Upper lobe of right lung (tissue), 1 donor: ENCODE data around the gene CFAP54. TPM values are rescaled to one million over a fixed set of nuclear protein-coding genes. Genes with fewer than 3 reads are reported as not detected.

Experiments used
- ATAC-seq: fragments of 200-7000 bp; cut with Tn5 transposase; one replicate; pipeline ENCODE4 v1.9.1; 2020; ENCODE audit warnings: mild to moderate bottlenecking, moderate library complexity
- DNase-seq: peaks from one replicate; pipeline ENCODE4 v3.0.0-alpha.2; 2020
- H3K27ac ChIP-seq: fragments of 200-600 bp; one replicate; pipeline ENCODE4 v1.8.0; 2022
- H3K27me3 ChIP-seq: fragments of 200-600 bp; one replicate; pipeline ENCODE4 v1.8.0; 2022; ENCODE audit warnings: mild to moderate bottlenecking
- H3K36me3 ChIP-seq: fragments of 200-600 bp; one replicate; pipeline ENCODE4 v1.8.0; 2022
- H3K4me1 ChIP-seq: fragments of 200-600 bp; one replicate; pipeline ENCODE4 v1.8.0; 2022
- H3K4me3 ChIP-seq: fragments of 200-600 bp; one replicate; pipeline ENCODE4 v1.8.0; 2022; ENCODE audit warnings: mild to moderate bottlenecking
- H3K9me3 ChIP-seq: fragments of 200-600 bp; one replicate; pipeline ENCODE4 v1.8.0; 2022
- intact Hi-C: fragments of 100-400 bp; cut with DNase I; formaldehyde crosslinking; loops from one replicate; pipeline ENCODE4 v1.11.0; 2022
- total RNA-seq: library from RNA; stranded (reverse); fragmentation: NEBNext Ultra II Directional; extraction: Animal tissue kit (Norgen Biotek cat#: 25700); gene quantifications from one replicate; pipeline ENCODE4 v1.2.1, GENCODE V29; 2021
- TF ChIP-seq, protein P1 (sequence below): fragments of 200-600 bp; IDR thresholded peaks from one replicate; pipeline ENCODE4 v1.8.0; 2022; ENCODE audit warnings: antibody characterized with exemption
- donor health status: DM: no; HTN: yes; CAD: no; lungs with severe emphysema.

Gene CFAP54
- total RNA-seq, 1 donor from 2014 or later, result 0.75 TPM

- peak overlapping the region; percentile 97 for H3K4me3 ChIP-seq
- no peak overlapping the region for H3K27ac ChIP-seq
Measured at GRCh38 chr12:96908423-96908675, 419.0 kb downstream of the CFAP54 start.

DNA sequence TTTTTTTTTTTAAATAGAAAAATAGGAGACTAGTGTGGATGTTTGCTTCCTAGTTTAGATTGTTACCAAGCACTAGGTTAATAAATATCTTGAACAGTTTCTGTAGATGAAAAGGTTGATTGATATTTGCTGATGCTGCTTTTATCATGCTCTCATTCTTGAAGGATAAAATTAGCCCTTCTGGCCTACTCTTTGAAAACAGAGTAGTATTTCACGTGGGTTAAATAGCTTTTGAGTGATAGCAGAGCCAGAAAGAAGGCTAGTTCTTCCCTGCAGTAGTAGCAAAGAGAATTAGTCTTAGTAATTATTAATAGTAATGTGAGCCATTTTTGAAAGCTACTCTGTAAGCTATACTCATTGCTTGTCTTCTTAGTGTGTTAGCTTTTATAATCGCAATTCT, 422.9 kb downstream of the CFAP54 start:
- intact Hi-C loops, result no loop called here
- no peaks in the 10 kb centered on the region for H3K36me3 ChIP-seq
- H3K4me3 ChIP-seq, result no peak overlapping the region
- ATAC-seq (no peak), DNase-seq (no peak)
- H3K27me3 ChIP-seq, result no peaks in the 10 kb centered on the region
- no peak overlapping the region for H3K27ac ChIP-seq
- peaks cover 12% of the 10 kb centered on the region for H3K4me1 ChIP-seq
- TF ChIP-seq, protein P1, sequence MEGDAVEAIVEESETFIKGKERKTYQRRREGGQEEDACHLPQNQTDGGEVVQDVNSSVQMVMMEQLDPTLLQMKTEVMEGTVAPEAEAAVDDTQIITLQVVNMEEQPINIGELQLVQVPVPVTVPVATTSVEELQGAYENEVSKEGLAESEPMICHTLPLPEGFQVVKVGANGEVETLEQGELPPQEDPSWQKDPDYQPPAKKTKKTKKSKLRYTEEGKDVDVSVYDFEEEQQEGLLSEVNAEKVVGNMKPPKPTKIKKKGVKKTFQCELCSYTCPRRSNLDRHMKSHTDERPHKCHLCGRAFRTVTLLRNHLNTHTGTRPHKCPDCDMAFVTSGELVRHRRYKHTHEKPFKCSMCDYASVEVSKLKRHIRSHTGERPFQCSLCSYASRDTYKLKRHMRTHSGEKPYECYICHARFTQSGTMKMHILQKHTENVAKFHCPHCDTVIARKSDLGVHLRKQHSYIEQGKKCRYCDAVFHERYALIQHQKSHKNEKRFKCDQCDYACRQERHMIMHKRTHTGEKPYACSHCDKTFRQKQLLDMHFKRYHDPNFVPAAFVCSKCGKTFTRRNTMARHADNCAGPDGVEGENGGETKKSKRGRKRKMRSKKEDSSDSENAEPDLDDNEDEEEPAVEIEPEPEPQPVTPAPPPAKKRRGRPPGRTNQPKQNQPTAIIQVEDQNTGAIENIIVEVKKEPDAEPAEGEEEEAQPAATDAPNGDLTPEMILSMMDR, result no peak
- H3K9me3 ChIP-seq, result no peaks in the 10 kb centered on the region

More at GRCh38 chr12:96908423-96908675, 419.0 kb downstream of the CFAP54 start:
- H3K27me3 ChIP-seq, result no peaks in the 10 kb centered on the region
- no peaks in the 10 kb centered on the region for H3K9me3 ChIP-seq
- ATAC-seq (no peak), DNase-seq (no peak)
- TF ChIP-seq, protein P1, result no peak
- H3K4me1 ChIP-seq, result peaks cover 12% of the 10 kb centered on the region
- intact Hi-C loops, result no loop called here
- H3K36me3 ChIP-seq, result no peaks in the 10 kb centered on the region

DNA sequence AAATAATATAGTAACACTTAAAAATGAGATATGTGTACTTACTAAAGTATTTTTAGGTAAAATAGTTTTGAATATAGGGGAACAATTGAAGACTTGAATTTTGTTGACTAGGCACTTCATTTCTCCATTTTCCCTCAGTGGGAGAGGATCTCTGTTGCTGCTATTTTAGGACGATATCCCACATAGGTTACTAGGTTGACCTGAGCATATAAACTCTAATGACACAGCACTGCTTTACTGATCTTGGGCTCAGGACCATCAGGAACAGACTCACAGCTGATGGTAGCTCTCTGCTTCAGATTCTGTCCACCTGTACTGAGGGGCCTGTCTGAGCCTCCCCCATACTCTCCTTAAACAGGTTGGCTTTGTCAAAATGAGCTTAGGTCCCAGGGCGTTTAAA, 423.6 kb downstream of the CFAP54 start:
- no peak for ATAC-seq
- no peaks in the 10 kb centered on the region for H3K36me3 ChIP-seq
- intact Hi-C loops, result no loop called here

DNA sequence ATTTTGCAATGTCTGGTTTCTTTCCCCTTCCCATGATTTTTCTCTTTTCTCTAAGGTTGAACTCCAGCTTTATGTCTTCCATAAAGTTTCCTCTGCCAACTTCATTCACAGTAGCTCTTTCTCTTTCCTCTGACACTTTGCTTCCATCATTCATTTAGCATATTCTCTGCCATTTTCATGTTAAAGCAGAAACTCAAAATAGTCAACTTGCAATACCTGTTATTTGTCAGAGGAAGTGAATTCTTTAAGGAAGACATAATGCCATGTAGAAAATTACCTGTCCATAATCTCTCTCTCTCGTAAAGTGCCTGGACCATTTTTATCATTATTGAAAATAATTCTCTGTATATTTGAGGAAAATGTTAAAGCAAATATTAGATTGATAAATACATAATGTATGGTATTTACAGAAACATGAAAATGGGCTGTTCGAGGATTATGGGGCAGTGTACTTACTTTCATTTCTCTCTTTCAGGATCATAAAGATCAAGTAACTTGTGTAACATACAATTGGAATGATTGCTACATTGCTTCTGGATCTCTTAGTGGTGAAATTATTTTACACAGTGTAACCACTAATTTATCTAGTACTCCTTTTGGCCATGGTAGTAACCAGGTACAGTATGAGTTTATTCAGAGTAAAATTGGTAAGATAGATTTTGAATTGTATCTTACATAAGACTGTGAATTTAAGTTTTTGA, 430.3 kb downstream of the CFAP54 start:
- peaks cover 7% of the 10 kb centered on the region for H3K36me3 ChIP-seq
- TF ChIP-seq, protein P1, result no peak
- DNase-seq (no peak), ATAC-seq (no peak)
- no peak overlapping the region for H3K4me3 ChIP-seq
- H3K9me3 ChIP-seq, result no peaks in the 10 kb centered on the region
- no peaks in the 10 kb centered on the region for H3K4me1 ChIP-seq
- intact Hi-C loops, result no loop called here
- no peaks in the 10 kb centered on the region for H3K27me3 ChIP-seq
- H3K27ac ChIP-seq, result no peak overlapping the region

More for the DNA sequence above, 423.6 kb downstream of the CFAP54 start:
- Histone ChIP-seq H3K27ac (no peak overlapping the region), H3K27me3 (no peaks in the 10 kb centered on the region), H3K9me3 (no peaks in the 10 kb centered on the region), H3K4me3 (no peak overlapping the region), H3K4me1 (peaks cover 10% of the 10 kb centered on the region)
- DNase-seq, result no peak
- TF ChIP-seq, protein P1, result no peak

Other genes starting within 250 kb of the CFAP54 start
- 47.1 TPM for gene CDK17, start 89.1 kb upstream of the CFAP54 start, total RNA-seq